Breast epithelium (tissue), 3 donors: ENCODE results near the gene MRPS6.

Source experiments
- CTCF ChIP-seq, 3 donors: fragments of 450-650 bp; IDR thresholded peaks; one replicate each; pipeline ENCODE4 v1.5.1; 2016 to 2017; ENCODE audit warnings: antibody characterized with exemption in 3 of 3, mild to moderate bottlenecking in 3 of 3, moderate library complexity in 3 of 3
- POLR2A ChIP-seq: fragments of 450-650 bp; IDR thresholded peaks from one replicate; pipeline ENCODE4 v1.6.1; 2016; ENCODE audit warnings: antibody characterized with exemption, mild to moderate bottlenecking, moderate library complexity

DNA sequence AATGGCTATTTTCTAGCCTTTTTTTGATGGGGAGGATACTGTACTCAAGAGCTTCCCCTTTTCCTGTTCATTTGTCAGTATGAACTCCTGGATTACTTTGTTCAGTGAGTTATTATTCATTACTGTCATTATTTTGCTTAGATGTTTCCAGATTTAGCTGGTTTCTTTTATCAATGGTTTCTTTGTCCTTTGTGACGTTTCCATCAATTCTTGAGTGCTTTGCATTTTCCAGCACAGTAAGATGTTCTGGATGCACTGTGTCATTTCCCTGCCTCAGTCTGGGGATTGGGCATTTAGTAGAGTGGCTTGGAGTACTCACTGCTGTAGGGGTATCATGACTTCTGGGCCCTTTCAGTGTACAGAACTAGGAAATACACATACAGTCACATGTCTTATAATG, 34.2 kb downstream of the MRPS6 start:
- no peak for TF ChIP-seq CTCF (IDR thresholded peaks at IDR 0.05)
- no peak for TF ChIP-seq POLR2A
